ENCODE measurements around the gene IGFBP4. TPM values are rescaled to one million over a fixed set of nuclear protein-coding genes. Genes with fewer than 3 reads are reported as not detected.

IGFBP4 gene
- total and polyA plus RNA-seq, 10 of the 15 experiments (the other 5 are each of a cell fraction or from before 2014, with no cell fraction given), result 2.4 to 22.3 (median 6.6) TPM

DNA sequence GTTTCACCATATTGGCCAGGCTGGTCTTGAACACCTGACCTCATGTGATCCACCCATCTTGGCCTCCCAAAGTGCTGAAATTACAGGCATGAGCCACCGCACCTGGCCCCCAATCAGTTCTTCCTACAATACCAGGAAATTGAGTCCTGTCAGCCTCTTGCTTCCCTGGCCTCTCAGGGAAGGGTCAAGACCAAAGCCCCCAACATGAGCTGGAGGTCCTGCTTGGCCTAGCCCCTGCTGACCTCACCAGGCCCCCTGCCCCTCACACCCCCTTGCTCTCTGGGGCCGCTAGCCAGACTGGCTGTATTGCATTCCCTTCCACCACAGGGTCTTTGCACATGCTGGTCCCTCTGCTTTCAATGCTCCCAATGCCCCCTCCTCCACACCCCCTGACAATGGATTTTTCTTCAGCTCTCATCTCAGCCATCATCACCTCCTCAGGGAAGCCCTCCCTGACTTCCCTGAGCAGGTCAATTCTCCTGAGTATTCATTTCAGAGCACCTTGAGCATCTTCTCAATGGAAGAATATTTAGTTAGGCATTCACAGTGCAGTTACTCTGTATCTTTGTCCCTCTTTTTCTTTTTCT, 24.1 kb downstream of the IGFBP4 start:
- ChIA-PET RAD21 (ENCODE audit: unreplicated experiment) (no interaction called here), SMC1A (ENCODE audit: uncharacterized antibody, unreplicated experiment) (no interaction called here), POLR2A (no interaction called here), CTCF (interaction anchor here (1.0 to 1.4 kb wide), 2 partner anchors 9 to 51 kb away, joined by 3 to 4 read pairs; no protein-coding TSS in a partner anchor)
- Histone ChIP-seq H2AFZ (ENCODE audit: control insufficient read depth, low read depth, low read length) (no peak overlapping the region), H3K9ac (ENCODE audit: control insufficient read depth, insufficient read depth, low read length) (no peak overlapping the region), H3K36me3 (ENCODE audit: control insufficient read depth in 2 of 2, insufficient read depth in 2 of 2, low read length in 1 of 2) (no peaks in the 10 kb centered on the region), H3K4me3 (no peak overlapping the region), H3K4me2 (ENCODE audit: control insufficient read depth, insufficient read depth) (no peak overlapping the region), H4K20me1 (ENCODE audit: control insufficient read depth, insufficient read depth) (no peaks in the 10 kb centered on the region), H3K4me1 (ENCODE audit: control insufficient read depth, insufficient read depth, low read length) (no peaks in the 10 kb centered on the region), H3K79me2 (ENCODE audit: control insufficient read depth, insufficient read depth, low read length) (no peaks in the 10 kb centered on the region), H3K9me3 (replicated peaks; ENCODE audit: control insufficient read depth, insufficient read depth, low read length) (no peaks in the 10 kb centered on the region), H3K27me3 (replicated peaks in 1 of 2; ENCODE audit: control insufficient read depth in 2 of 2, insufficient read depth in 2 of 2, low read length in 1 of 2) (no peaks in the 10 kb centered on the region), H3K27ac (ENCODE audit: control insufficient read depth, insufficient read depth) (no peak overlapping the region)
- intact Hi-C loops (cut with micrococcal nuclease; ENCODE audit: unreplicated experiment), result no loop called here
- FAIRE-seq, result no peak
- in situ Hi-C loops (cut with MboI), result no loop called here
- no peak for DNase-seq (ENCODE audit: low read depth, low spot score)
- ATAC-seq, result no peak
- WGBS (ENCODE audit: insufficient coverage, insufficient replicate concordance, low lambda C conversion rate, missing lambda C conversion rate), result 49% methylated on average over 2 of the region's 2 CpGs
- no peak for TF ChIP-seq ZBED1 (IDR thresholded peaks at IDR 0.05; ENCODE audit: borderline replicate concordance)
- TF ChIP-seq, protein P1, sequence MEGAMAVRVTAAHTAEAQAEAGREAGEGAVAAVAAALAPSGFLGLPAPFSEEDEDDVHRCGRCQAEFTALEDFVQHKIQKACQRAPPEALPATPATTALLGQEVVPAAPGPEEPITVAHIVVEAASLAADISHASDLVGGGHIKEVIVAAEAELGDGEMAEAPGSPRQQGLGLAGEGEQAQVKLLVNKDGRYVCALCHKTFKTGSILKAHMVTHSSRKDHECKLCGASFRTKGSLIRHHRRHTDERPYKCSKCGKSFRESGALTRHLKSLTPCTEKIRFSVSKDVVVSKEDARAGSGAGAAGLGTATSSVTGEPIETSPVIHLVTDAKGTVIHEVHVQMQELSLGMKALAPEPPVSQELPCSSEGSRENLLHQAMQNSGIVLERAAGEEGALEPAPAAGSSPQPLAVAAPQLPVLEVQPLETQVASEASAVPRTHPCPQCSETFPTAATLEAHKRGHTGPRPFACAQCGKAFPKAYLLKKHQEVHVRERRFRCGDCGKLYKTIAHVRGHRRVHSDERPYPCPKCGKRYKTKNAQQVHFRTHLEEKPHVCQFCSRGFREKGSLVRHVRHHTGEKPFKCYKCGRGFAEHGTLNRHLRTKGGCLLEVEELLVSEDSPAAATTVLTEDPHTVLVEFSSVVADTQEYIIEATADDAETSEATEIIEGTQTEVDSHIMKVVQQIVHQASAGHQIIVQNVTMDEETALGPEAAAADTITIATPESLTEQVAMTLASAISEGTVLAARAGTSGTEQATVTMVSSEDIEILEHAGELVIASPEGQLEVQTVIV (IDR thresholded peaks at IDR 0.05; ENCODE audit: borderline replicate concordance, partially characterized antibody), result no peak
- TF ChIP-seq ASH2L (IDR thresholded peaks at IDR 0.05; ENCODE audit: borderline replicate concordance, low read depth), result no peak
- TF ChIP-seq ATF7 (IDR thresholded peaks at IDR 0.05; ENCODE audit: low read depth), result no peak
- no peak for TF ChIP-seq ZSCAN29 (IDR thresholded peaks at IDR 0.05)
- TF ChIP-seq RAD51 (IDR thresholded peaks at IDR 0.05), result no peak
- TF ChIP-seq, protein P2, sequence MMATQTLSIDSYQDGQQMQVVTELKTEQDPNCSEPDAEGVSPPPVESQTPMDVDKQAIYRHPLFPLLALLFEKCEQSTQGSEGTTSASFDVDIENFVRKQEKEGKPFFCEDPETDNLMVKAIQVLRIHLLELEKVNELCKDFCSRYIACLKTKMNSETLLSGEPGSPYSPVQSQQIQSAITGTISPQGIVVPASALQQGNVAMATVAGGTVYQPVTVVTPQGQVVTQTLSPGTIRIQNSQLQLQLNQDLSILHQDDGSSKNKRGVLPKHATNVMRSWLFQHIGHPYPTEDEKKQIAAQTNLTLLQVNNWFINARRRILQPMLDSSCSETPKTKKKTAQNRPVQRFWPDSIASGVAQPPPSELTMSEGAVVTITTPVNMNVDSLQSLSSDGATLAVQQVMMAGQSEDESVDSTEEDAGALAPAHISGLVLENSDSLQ (IDR thresholded peaks at IDR 0.05), result no peak
- TF ChIP-seq JUNB (IDR thresholded peaks at IDR 0.05), result no peak
- BruUV-seq (replicated peaks), result no TSS peak
